ENCODE data around the gene ORAI3. TPM values are rescaled to one million over a fixed set of nuclear protein-coding genes. Genes with fewer than 3 reads are reported as not detected.

Gene ORAI3
- total and polyA plus RNA-seq, 4 donors: 10.4 to 28.0 (median 14.7) TPM

DNA sequence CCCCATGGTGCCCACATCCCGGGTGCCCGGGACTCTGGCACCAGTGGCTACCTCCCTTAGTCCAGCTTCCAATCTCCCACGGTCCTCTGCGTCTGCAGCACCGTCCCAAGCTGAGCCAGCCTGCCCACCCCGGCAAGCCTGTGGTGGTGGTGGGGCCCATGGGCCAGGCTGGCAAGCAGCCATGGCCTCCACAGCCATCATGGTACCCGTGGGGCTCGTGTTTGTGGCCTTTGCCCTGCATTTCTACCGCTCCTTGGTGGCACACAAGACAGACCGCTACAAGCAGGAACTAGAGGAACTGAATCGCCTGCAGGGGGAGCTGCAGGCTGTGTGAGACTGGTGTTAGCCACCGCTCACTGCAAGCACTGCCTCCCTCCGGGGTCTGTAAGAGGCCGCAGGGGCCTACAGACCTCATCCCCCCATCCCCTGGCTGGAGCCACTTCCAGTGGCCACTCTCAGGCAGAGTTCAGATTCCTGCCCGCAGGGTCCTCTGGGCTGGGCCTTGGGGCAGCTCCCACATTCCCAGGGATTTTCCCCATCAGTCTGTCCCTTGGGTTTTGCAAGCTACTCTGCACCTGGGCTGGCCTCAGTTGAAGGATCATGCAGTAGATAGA lies 4.8 kb downstream of the ORAI3 start:
- Histone ChIP-seq H3K27ac (ENCODE audit: low read depth, low read length) (peak overlapping the region; percentile 57), H3K9me3 (ENCODE audit: control insufficient read depth, insufficient read depth, low read length) (no peaks in the 10 kb centered on the region), H3K36me3 (ENCODE audit: control insufficient read depth, insufficient read depth, low read length) (peaks cover 14% of the 10 kb centered on the region), H3K4me1 (ENCODE audit: control insufficient read depth, insufficient read depth, low read length) (peaks cover 48% of the 10 kb centered on the region), H3K27me3 (ENCODE audit: control insufficient read depth, insufficient read depth, low read length) (no peaks in the 10 kb centered on the region), H3K4me3 (ENCODE audit: low read depth, low read length) (no peak overlapping the region)
- 27% methylated on average over 13 of the region's 15 CpGs for WGBS (ENCODE audit: insufficient coverage)
- DNase-seq (ENCODE audit: low read depth in 4 of 6, low spot score in 6 of 6): peak in 4 of 6 donors; percentile 50 to 88 (median 74)

DNA sequence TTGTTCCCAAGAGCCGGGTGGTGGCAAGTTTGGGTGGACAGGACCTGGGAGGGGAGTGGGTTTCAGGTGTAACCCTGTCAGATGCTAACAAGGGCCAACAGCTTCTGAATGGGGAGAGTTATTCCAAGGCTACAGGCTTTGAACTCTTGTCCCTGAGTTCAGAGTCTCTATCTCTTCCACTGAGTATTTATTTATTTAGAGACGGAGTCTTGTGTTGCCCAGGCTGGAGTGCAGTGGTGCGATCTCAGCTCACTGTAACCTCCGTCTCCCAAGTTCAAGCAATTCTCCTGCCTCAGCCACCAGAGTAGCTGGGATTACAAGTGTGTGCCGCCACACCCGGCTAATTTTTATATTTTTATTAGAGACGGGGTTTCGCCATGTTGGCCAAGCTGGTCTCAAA lies 6.1 kb downstream of the ORAI3 start:
- no peak overlapping the region for H3K4me3 ChIP-seq (ENCODE audit: low read depth, low read length)
- WGBS (ENCODE audit: insufficient coverage): 91% methylated on average over 4 of the region's 8 CpGs
- H3K4me1 ChIP-seq (ENCODE audit: control insufficient read depth, insufficient read depth, low read length): peaks cover 41% of the 10 kb centered on the region
- no peak for DNase-seq (ENCODE audit: low read depth in 4 of 6, low spot score in 6 of 6)
- no peaks in the 10 kb centered on the region for H3K9me3 ChIP-seq (ENCODE audit: control insufficient read depth, insufficient read depth, low read length)
- H3K27ac ChIP-seq (ENCODE audit: low read depth, low read length): no peak overlapping the region
- peaks cover 23% of the 10 kb centered on the region for H3K36me3 ChIP-seq (ENCODE audit: control insufficient read depth, insufficient read depth, low read length)
- H3K27me3 ChIP-seq (ENCODE audit: control insufficient read depth, insufficient read depth, low read length): no peaks in the 10 kb centered on the region

DNA sequence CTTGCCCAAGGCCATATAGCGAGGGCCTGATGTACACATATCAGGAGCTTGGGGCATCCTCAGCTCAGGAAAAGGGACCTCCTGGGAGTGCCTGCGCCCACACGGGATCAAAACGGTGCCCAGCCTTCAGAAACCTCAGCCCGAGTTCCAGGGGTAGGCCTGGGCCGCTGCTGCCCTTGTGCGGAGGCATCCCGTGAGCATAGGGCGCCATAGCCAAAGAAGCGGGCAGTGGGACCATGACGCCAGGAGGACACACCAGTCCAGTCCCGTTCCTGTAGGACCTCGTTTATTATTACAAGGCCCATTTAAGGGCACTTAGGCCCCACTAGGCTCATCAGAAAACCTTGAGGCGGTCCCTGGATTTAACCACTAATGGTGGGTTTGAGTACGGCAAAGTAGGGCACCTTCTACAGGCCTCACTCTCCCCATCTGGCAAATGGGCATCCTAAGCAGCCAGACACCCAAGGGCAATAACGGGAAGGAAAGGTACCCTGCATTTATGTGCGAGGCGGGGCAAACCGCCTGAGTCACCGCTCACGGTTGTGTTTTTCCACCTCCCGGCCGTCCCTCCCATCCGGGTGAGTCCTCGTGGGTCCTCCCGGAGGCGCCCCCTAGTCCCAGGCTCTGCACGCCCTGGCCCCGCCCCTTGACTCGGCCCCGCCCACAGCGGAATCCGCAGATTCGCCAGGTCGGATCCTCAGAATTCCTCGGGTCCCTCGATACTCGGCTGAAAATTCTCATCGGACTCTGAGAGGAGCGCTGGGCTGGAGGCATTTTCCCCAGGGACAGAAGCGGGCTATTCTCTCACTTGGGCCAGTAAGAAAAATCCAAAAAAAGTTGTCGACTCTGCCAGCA lies 8.0 kb downstream of the ORAI3 start:
- peaks cover 27% of the 10 kb centered on the region for H3K4me1 ChIP-seq (ENCODE audit: control insufficient read depth, insufficient read depth, low read length)
- H3K9me3 ChIP-seq (ENCODE audit: control insufficient read depth, insufficient read depth, low read length): no peaks in the 10 kb centered on the region
- 30% methylated on average over 41 of the region's 42 CpGs for WGBS (ENCODE audit: insufficient coverage)
- H3K4me3 ChIP-seq (ENCODE audit: low read depth, low read length): peak overlapping the region; percentile 96
- H3K27ac ChIP-seq (ENCODE audit: low read depth, low read length): peak overlapping the region; percentile 99
- peaks cover 37% of the 10 kb centered on the region for H3K36me3 ChIP-seq (ENCODE audit: control insufficient read depth, insufficient read depth, low read length)
- peak in 2 of 6 donors; percentile 58 to 93 for DNase-seq (ENCODE audit: low read depth in 4 of 6, low spot score in 6 of 6)
- no peaks in the 10 kb centered on the region for H3K27me3 ChIP-seq (ENCODE audit: control insufficient read depth, insufficient read depth, low read length)

- no peaks in the 10 kb centered on the region for H3K27me3 ChIP-seq (ENCODE audit: control insufficient read depth, insufficient read depth, low read length)
- H3K36me3 ChIP-seq (ENCODE audit: control insufficient read depth, insufficient read depth, low read length): peaks cover 45% of the 10 kb centered on the region
- H3K4me3 ChIP-seq (ENCODE audit: low read depth, low read length): peak within 1 kb of the TSS; percentile 96
- WGBS (ENCODE audit: insufficient coverage): under 1% methylated on average over 84 of the region's 85 CpGs
- H3K9me3 ChIP-seq (ENCODE audit: control insufficient read depth, insufficient read depth, low read length): no peaks in the 10 kb centered on the region
- peaks cover 27% of the 10 kb centered on the region for H3K4me1 ChIP-seq (ENCODE audit: control insufficient read depth, insufficient read depth, low read length)
- peak within 1 kb of the TSS; percentile 99 for H3K27ac ChIP-seq (ENCODE audit: low read depth, low read length)
- DNase-seq (ENCODE audit: low read depth in 4 of 6, low spot score in 6 of 6): peak; percentile 87 to 99 (median 91)
Observed at GRCh38 chr16:30957456-30958174, 8.7 kb downstream of the ORAI3 start, which contains the start of gene SETD1A. Gene SETD1A, plus strand, starts transcription at chr16:30957754. Its CDS starts 978 bp downstream, at chr16:30958732.

- H3K4me3 ChIP-seq (ENCODE audit: low read depth, low read length): peak overlapping the region; percentile 56
- no peaks in the 10 kb centered on the region for H3K27me3 ChIP-seq (ENCODE audit: control insufficient read depth, insufficient read depth, low read length)
- peaks cover 22% of the 10 kb centered on the region for H3K4me1 ChIP-seq (ENCODE audit: control insufficient read depth, insufficient read depth, low read length)
- H3K36me3 ChIP-seq (ENCODE audit: control insufficient read depth, insufficient read depth, low read length): peaks cover 47% of the 10 kb centered on the region
- peak in 2 of 6 donors; percentile 48 to 76 for DNase-seq (ENCODE audit: low read depth in 4 of 6, low spot score in 6 of 6)
- 21% methylated on average over 37 of the region's 55 CpGs for WGBS (ENCODE audit: insufficient coverage)
- no peaks in the 10 kb centered on the region for H3K9me3 ChIP-seq (ENCODE audit: control insufficient read depth, insufficient read depth, low read length)
- no peak overlapping the region for H3K27ac ChIP-seq (ENCODE audit: low read depth, low read length)
Observed at GRCh38 chr16:30958175-30959079, 9.6 kb downstream of the ORAI3 start.

DNA sequence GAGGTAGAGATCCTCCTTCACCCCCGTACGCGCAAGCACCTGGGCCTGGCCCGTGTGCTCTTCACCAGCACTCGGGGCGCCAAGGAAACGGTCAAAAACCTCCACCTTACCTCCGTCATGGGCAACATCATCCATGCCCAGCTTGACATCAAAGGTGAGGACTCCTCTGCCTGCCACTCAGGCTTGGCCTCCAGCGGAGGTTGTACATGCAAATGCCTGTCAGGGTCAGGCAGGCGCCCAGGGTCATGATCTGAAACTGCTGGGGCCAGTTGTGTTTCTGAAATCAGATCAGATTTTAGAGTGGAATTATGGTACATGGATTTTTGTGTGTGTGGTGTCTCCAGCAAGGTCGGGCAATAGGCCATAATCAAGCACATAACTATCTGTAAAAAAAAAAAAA lies 12.5 kb downstream of the ORAI3 start:
- 100% methylated on average over 7 of the region's 11 CpGs for WGBS (ENCODE audit: insufficient coverage)
- H3K4me1 ChIP-seq (ENCODE audit: control insufficient read depth, insufficient read depth, low read length): peaks cover 16% of the 10 kb centered on the region
- peaks cover 70% of the 10 kb centered on the region for H3K36me3 ChIP-seq (ENCODE audit: control insufficient read depth, insufficient read depth, low read length)
- no peak overlapping the region for H3K27ac ChIP-seq (ENCODE audit: low read depth, low read length)
- DNase-seq (ENCODE audit: low read depth in 4 of 6, low spot score in 6 of 6): no peak
- no peaks in the 10 kb centered on the region for H3K9me3 ChIP-seq (ENCODE audit: control insufficient read depth, insufficient read depth, low read length)
- H3K4me3 ChIP-seq (ENCODE audit: low read depth, low read length): no peak overlapping the region
- H3K27me3 ChIP-seq (ENCODE audit: control insufficient read depth, insufficient read depth, low read length): no peaks in the 10 kb centered on the region

DNA sequence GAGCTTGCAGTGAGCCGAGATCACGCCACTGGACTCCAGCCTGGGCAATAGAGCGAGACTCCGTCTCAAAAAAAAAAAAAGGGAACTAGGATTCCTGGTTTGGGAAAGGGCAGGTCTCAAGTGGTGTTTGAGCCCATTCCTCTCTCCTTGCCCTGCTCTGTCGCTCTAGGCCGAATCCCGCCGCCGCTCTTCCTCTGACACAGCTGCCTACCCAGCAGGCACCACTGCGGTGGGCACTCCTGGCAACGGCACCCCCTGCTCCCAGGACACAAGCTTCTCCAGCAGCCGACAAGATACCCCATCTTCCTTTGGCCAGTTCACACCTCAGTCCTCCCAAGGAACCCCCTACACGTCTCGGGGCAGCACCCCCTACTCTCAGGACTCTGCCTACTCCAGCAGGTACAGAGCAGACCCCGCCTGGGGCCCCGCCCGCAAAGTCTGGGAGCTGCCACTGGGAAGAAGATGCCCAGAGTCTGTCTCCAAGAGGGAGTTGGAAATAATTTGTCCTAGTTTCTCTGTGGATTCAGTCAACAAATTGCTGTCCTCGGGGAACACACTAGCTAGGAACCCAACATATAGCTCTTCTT lies 15.2 kb downstream of the ORAI3 start:
- peaks cover 93% of the 10 kb centered on the region for H3K36me3 ChIP-seq (ENCODE audit: control insufficient read depth, insufficient read depth, low read length)
- peaks cover under 1% of the 10 kb centered on the region for H3K4me1 ChIP-seq (ENCODE audit: control insufficient read depth, insufficient read depth, low read length)
- no peak overlapping the region for H3K27ac ChIP-seq (ENCODE audit: low read depth, low read length)
- no peaks in the 10 kb centered on the region for H3K9me3 ChIP-seq (ENCODE audit: control insufficient read depth, insufficient read depth, low read length)
- no peak overlapping the region for H3K4me3 ChIP-seq (ENCODE audit: low read depth, low read length)
- DNase-seq (ENCODE audit: low read depth in 4 of 6, low spot score in 6 of 6): no peak
- WGBS (ENCODE audit: insufficient coverage): 95% methylated on average over 14 of the region's 18 CpGs
- no peaks in the 10 kb centered on the region for H3K27me3 ChIP-seq (ENCODE audit: control insufficient read depth, insufficient read depth, low read length)

DNA sequence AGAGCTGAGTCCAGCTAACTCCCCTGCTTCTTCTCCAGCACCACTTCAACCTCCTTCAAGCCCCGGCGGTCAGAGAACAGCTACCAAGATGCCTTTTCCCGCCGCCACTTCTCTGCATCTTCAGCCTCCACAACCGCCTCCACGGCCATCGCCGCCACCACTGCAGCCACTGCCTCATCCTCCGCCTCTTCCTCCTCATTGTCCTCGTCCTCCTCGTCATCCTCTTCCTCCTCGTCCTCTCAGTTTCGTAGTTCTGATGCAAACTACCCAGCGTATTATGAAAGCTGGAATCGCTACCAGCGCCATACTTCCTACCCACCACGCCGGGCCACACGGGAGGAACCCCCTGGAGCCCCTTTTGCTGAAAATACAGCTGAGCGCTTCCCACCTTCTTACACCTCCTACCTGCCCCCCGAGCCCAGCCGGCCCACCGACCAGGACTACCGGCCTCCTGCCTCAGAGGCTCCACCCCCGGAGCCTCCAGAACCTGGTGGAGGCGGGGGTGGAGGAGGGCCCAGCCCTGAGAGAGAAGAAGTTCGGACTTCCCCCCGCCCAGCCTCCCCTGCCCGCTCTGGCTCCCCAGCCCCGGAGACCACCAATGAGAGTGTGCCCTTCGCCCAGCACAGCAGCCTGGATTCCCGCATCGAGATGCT lies 15.8 kb downstream of the ORAI3 start:
- DNase-seq (ENCODE audit: low read depth in 4 of 6, low spot score in 6 of 6): no peak
- H3K4me1 ChIP-seq (ENCODE audit: control insufficient read depth, insufficient read depth, low read length): no peaks in the 10 kb centered on the region
- peaks cover 94% of the 10 kb centered on the region for H3K36me3 ChIP-seq (ENCODE audit: control insufficient read depth, insufficient read depth, low read length)
- H3K9me3 ChIP-seq (ENCODE audit: control insufficient read depth, insufficient read depth, low read length): no peaks in the 10 kb centered on the region
- no peak overlapping the region for H3K27ac ChIP-seq (ENCODE audit: low read depth, low read length)
- 94% methylated on average over 26 of the region's 33 CpGs for WGBS (ENCODE audit: insufficient coverage)
- H3K4me3 ChIP-seq (ENCODE audit: low read depth, low read length): no peak overlapping the region
- no peaks in the 10 kb centered on the region for H3K27me3 ChIP-seq (ENCODE audit: control insufficient read depth, insufficient read depth, low read length)
